Naive thymus-derived CD4-positive, alpha-beta T cell (primary cell): ENCODE results near the gene SIX3. TPM values are rescaled to one million over a fixed set of nuclear protein-coding genes. Genes with fewer than 3 reads are reported as not detected.

Source experiments
- ATAC-seq: fragments of 150-1000 bp; cut with Tn5 transposase; 2 replicates; pipeline ENCODE4 v1.10.0; 2021; ENCODE audit warnings: mild to moderate bottlenecking, moderate library complexity
- CTCF ChIA-PET: fragments of 350-600 bp; sonication (Branson Sonifier 250); formaldehyde crosslinking; loops from one replicate; lab custom pipeline; 2021; ENCODE audit warnings: antibody characterized with exemption; lab: Charles Lee
- POLR2A ChIA-PET: fragments of 350-600 bp; sonication (Branson Sonifier 250); formaldehyde crosslinking; loops from one replicate; lab custom pipeline; 2021; ENCODE audit warnings: antibody characterized with exemption, inconsistent platforms; lab: Charles Lee
- DNase-seq, 9 donors: peaks; one replicate each; pipeline versions ENCODE4 v3.0.0 to v3.0.0-alpha.2; 2020 to 2022; ENCODE audit warnings: mixed read lengths in 1 of 9
- H3K27ac ChIP-seq: one replicate; pipeline ENCODE4 v1.7.0; 2013; ENCODE audit warnings: mild to moderate bottlenecking, low read depth, low read length, moderate library complexity
- H3K27me3 ChIP-seq, 2 donors: one replicate each; pipeline ENCODE4 v1.7.0; 2013; ENCODE audit warnings: low read length in 2 of 2, mild to moderate bottlenecking in 2 of 2, moderate library complexity in 2 of 2; ENCODE audit not compliant: control insufficient read depth in 2 of 2, insufficient read depth in 2 of 2
- H3K36me3 ChIP-seq, 3 experiments: 1 replicate in 2 of 3; 2 replicates in 1 of 3; pipeline ENCODE4 v1.7.0; 2013; ENCODE audit warnings: low read length in 3 of 3, mild to moderate bottlenecking in 3 of 3, moderate library complexity in 1 of 3; ENCODE audit not compliant: insufficient read depth in 3 of 3, control insufficient read depth in 2 of 3
- H3K4me1 ChIP-seq, 2 donors: one replicate each; pipeline ENCODE4 v1.7.0; 2013; ENCODE audit warnings: low read length in 2 of 2, mild to moderate bottlenecking in 2 of 2, moderate library complexity in 1 of 2; ENCODE audit not compliant: control insufficient read depth in 2 of 2, insufficient read depth in 2 of 2
- H3K4me3 ChIP-seq: 2 replicates; pipeline ENCODE4 v1.7.0; 2013; ENCODE audit warnings: mild to moderate bottlenecking, low read length
- H3K9me3 ChIP-seq, 3 experiments: 1 replicate in 2 of 3; 2 replicates in 1 of 3; pipeline ENCODE4 v1.7.0; 2013; ENCODE audit warnings: low read length in 3 of 3; ENCODE audit not compliant: control insufficient read depth in 2 of 3
- H3K27ac Mint-ChIP-seq, 9 donors: one replicate each; pipeline ENCODE4 v1.8.0; 2020 to 2022; ENCODE audit warnings: mixed read lengths in 9 of 9, mild to moderate bottlenecking in 8 of 9, moderate library complexity in 5 of 9, inconsistent platforms in 2 of 9
- H3K27me3 Mint-ChIP-seq, 5 donors: one replicate each; pipeline ENCODE4 v1.8.0; 2021 to 2022; ENCODE audit warnings: mixed read lengths in 5 of 5, mild to moderate bottlenecking in 1 of 5
- H3K36me3 Mint-ChIP-seq, 5 donors: one replicate each; pipeline ENCODE4 v1.8.0; 2020 to 2022; ENCODE audit warnings: mixed read lengths in 5 of 5, mild to moderate bottlenecking in 3 of 5, inconsistent platforms in 1 of 5
- H3K4me1 Mint-ChIP-seq, 7 donors: one replicate each; pipeline ENCODE4 v1.8.0; 2020 to 2022; ENCODE audit warnings: mixed read lengths in 7 of 7, mild to moderate bottlenecking in 3 of 7, inconsistent platforms in 1 of 7
- H3K4me3 Mint-ChIP-seq, 10 donors: one replicate each; pipeline ENCODE4 v1.8.0; 2020 to 2022; ENCODE audit warnings: mild to moderate bottlenecking in 10 of 10, mixed read lengths in 10 of 10, moderate library complexity in 6 of 10, inconsistent platforms in 2 of 10
- H3K9me3 Mint-ChIP-seq, 11 donors: one replicate each; pipeline ENCODE4 v1.8.0; 2020 to 2022; ENCODE audit warnings: mixed read lengths in 11 of 11, mild to moderate bottlenecking in 4 of 11, inconsistent platforms in 1 of 11, moderate library complexity in 1 of 11
- intact Hi-C, 2 donors: fragments of 100-400 bp; cut with micrococcal nuclease; formaldehyde crosslinking; loops; one replicate each; pipeline ENCODE4 v1.15.1; 2023
- polyA plus RNA-seq, 2 donors: library from polyadenylated mRNA; unstranded; fragments of 300-500 nt; fragmentation: Illumina TruSeq; gene quantifications; one replicate each; pipeline ENCODE4 v1.2.3, GENCODE V29; 2021
- total RNA-seq, 6 experiments: library from RNA in 5 of 6; stranded (reverse) in 5 of 6; gene quantifications; 1 replicate in 5 of 6; 2 replicates in 1 of 6; pipeline ENCODE4 v1.2.3 and lab custom pipeline; 2021 to 2026

SIX3 gene
- total and polyA plus RNA-seq, 7 experiments from 2014 or later, result not detected

GRCh38 chr2:44951124-44951523, 9.6 kb downstream of the SIX3 start:
- Mint-ChIP-seq H3K27ac (no peak overlapping the region), H3K4me3 (peak overlapping the region in 4 of 10 donors; percentile 5 to 72 (median 40)), H3K27me3 (peaks cover 74 to 91% (median 81%) of the 10 kb centered on the region in 5 donors), H3K4me1 (peaks cover 13 to 42% (median 26%) of the 10 kb centered on the region in 7 donors), H3K9me3 (peaks cover 0 to 2% (median 0%) of the 10 kb centered on the region in 11 donors), H3K36me3 (no peaks in the 10 kb centered on the region)
- Histone ChIP-seq H3K9me3 (no peaks in the 10 kb centered on the region), H3K4me3 (no peak overlapping the region), H3K4me1 (peaks cover 0 to 10% of the 10 kb centered on the region in 2 donors), H3K27me3 (peaks cover 0 to 3% of the 10 kb centered on the region in 2 donors), H3K27ac (no peak overlapping the region), H3K36me3 (no peaks in the 10 kb centered on the region)
- ATAC-seq, result no peak
- CTCF ChIA-PET, result interaction anchor here (0.7 kb wide), 1 partner anchor 1083 kb away, joined by 3 read pairs; no protein-coding TSS in a partner anchor
- no peak for DNase-seq
- intact Hi-C loops, result no loop called here
- POLR2A ChIA-PET, result no interaction called here

DNA sequence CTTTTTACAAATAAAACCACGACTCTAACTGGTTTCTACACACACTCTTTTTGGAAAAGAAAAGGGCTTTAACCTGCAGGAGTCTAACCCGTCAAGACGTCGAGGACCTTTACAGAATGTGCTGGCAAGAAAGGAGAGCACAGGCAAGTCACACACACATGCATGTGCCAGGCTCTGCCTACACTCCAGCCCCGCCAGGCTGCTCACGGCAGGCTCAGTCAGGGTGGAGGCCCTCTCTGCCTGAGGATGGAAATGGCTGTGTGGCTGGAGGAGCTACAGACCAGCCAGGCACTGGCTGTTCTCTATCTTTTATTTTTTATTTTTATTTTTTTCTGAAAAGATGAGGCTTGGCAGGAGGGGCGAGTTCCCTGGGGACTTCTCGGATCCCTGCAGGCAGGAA, 10.2 kb downstream of the SIX3 start:
- intact Hi-C loops, result no loop called here
- H3K27me3 Mint-ChIP-seq, result peaks cover 77 to 91% (median 83%) of the 10 kb centered on the region in 5 donors
- no peaks in the 10 kb centered on the region for H3K27me3 ChIP-seq
- ATAC-seq, result no peak
- no peaks in the 10 kb centered on the region for H3K36me3 ChIP-seq
- no peak overlapping the region for H3K27ac ChIP-seq
- ChIA-PET POLR2A (no interaction called here), CTCF (no interaction called here)
- no peak for DNase-seq
- no peak overlapping the region for H3K4me3 ChIP-seq
- H3K9me3 ChIP-seq, result no peaks in the 10 kb centered on the region
- no peaks in the 10 kb centered on the region for H3K36me3 Mint-ChIP-seq
- H3K27ac Mint-ChIP-seq, result no peak overlapping the region
- H3K4me1 Mint-ChIP-seq, result peaks cover 13 to 42% (median 26%) of the 10 kb centered on the region in 7 donors
- peaks cover 0 to 10% of the 10 kb centered on the region in 2 donors for H3K4me1 ChIP-seq
- peak overlapping the region in 8 of 10 donors; percentile 5 to 72 (median 24) for H3K4me3 Mint-ChIP-seq
- peaks cover 0 to 2% (median 0%) of the 10 kb centered on the region in 11 donors for H3K9me3 Mint-ChIP-seq

GRCh38 chr2:44952143-44952805, 10.8 kb downstream of the SIX3 start:
- Histone ChIP-seq H3K4me1 (peaks cover 0 to 10% of the 10 kb centered on the region in 2 donors), H3K4me3 (no peak overlapping the region), H3K9me3 (no peaks in the 10 kb centered on the region), H3K27ac (no peak overlapping the region), H3K27me3 (no peaks in the 10 kb centered on the region), H3K36me3 (no peaks in the 10 kb centered on the region)
- no peak for ATAC-seq
- intact Hi-C loops, result no loop called here
- peaks cover 78 to 90% (median 81%) of the 10 kb centered on the region in 5 donors for H3K27me3 Mint-ChIP-seq
- peaks cover 13 to 42% (median 26%) of the 10 kb centered on the region in 7 donors for H3K4me1 Mint-ChIP-seq
- DNase-seq, result peak in 1 of 9 donors; percentile 55
- peak overlapping the region in 9 of 10 donors; percentile 16 to 72 (median 42) for H3K4me3 Mint-ChIP-seq
- H3K36me3 Mint-ChIP-seq, result no peaks in the 10 kb centered on the region
- H3K27ac Mint-ChIP-seq, result no peak overlapping the region
- ChIA-PET CTCF (no interaction called here), POLR2A (no interaction called here)
- H3K9me3 Mint-ChIP-seq, result peaks cover 0 to 2% (median 0%) of the 10 kb centered on the region in 11 donors

DNA sequence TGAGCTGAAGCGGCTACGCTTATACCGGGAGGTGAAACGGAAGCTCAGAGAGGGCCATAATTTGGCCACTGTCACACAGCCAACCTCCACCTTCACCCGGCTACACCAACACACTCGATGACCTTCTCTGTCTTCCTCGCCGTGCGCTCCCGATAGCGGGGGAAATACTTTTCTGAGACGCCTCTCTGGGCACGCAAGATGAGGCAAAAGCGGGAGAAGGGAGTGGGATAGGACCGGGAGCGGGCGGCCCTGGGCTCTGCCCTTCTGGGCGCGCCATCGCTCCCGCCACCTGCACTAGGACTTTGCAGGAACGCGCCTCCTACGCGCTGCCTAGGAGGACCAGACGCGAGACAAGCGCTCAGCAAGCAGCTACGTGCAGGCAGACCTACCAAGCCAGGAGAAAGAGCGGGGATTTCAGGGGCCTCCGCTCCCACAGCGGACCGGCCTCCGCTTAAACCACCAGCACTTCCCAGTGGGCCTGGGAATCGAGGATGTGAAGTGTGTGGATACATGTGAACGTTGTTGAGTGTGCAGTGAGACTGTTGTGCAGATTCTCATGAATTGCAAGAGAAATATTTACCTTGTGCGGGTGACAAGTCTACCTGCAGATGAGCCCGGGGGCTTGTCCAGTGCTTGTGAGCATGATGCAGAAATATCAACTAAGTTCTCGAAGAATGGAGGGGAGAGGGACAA, 11.4 kb downstream of the SIX3 start:
- intact Hi-C loops, result no loop called here
- POLR2A ChIA-PET, result no interaction called here

GRCh38 chr2:44953499-44953883, 12.0 kb downstream of the SIX3 start:
- H3K27me3 ChIP-seq, result no peaks in the 10 kb centered on the region
- H3K4me1 ChIP-seq, result peaks cover 0 to 10% of the 10 kb centered on the region in 2 donors
- H3K9me3 ChIP-seq, result no peaks in the 10 kb centered on the region
- Mint-ChIP-seq H3K9me3 (peaks cover 0 to 2% (median 0%) of the 10 kb centered on the region in 11 donors), H3K27ac (no peak overlapping the region), H3K36me3 (no peaks in the 10 kb centered on the region), H3K27me3 (peaks cover 66 to 86% (median 77%) of the 10 kb centered on the region in 5 donors), H3K4me1 (peaks cover 13 to 42% (median 26%) of the 10 kb centered on the region in 7 donors), H3K4me3 (peak overlapping the region in 3 of 10 donors; percentile 0 to 72 (median 71))
- ChIA-PET POLR2A (no interaction called here), CTCF (interaction anchor here (0.9 kb wide), 1 partner anchor 909 kb away, joined by 5 read pairs; no protein-coding TSS in a partner anchor)
- intact Hi-C loops, result no loop called here
- no peak overlapping the region for H3K27ac ChIP-seq
- no peak for DNase-seq
- no peak overlapping the region for H3K4me3 ChIP-seq
- no peak for ATAC-seq
- no peaks in the 10 kb centered on the region for H3K36me3 ChIP-seq

More for the DNA sequence above, 11.4 kb downstream of the SIX3 start:
- CTCF ChIA-PET, result no interaction called here
- Mint-ChIP-seq H3K9me3 (peaks cover 0 to 2% (median 0%) of the 10 kb centered on the region in 11 donors), H3K4me3 (peak overlapping the region in 8 of 10 donors; percentile 25 to 72 (median 53)), H3K36me3 (no peaks in the 10 kb centered on the region), H3K27me3 (peaks cover 71 to 87% (median 77%) of the 10 kb centered on the region in 5 donors), H3K27ac (no peak overlapping the region), H3K4me1 (peaks cover 13 to 42% (median 26%) of the 10 kb centered on the region in 7 donors)
- Histone ChIP-seq H3K4me3 (no peak overlapping the region), H3K27ac (no peak overlapping the region), H3K27me3 (no peaks in the 10 kb centered on the region), H3K4me1 (peaks cover 0 to 10% of the 10 kb centered on the region in 2 donors), H3K9me3 (no peaks in the 10 kb centered on the region), H3K36me3 (no peaks in the 10 kb centered on the region)
- DNase-seq (no peak), ATAC-seq (no peak)

DNA sequence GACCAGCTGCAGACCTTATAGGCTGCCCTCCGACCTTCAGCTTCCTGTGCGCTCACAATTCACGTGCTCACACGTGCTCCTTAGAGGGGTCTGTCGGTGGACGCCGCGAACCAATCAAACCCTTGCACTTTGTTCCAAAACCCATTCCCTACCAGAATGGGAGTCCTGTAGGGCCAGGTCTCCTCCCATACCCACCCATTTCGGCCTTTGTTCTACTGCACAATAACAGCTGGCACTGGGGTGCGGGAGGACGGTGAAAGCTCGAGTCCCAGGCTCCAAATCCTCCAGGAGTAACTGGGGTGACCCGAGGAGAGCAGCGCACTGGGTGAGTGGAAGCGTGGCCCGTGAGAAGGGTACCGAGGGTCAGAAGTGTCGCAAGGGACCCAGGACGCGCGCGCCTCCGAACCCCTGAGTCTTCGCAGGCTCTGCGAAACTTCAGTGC, 13.0 kb downstream of the SIX3 start:
- Mint-ChIP-seq H3K4me1 (peaks cover 13 to 39% (median 26%) of the 10 kb centered on the region in 7 donors), H3K36me3 (no peaks in the 10 kb centered on the region), H3K4me3 (peak overlapping the region in 3 of 10 donors; percentile 40 to 72 (median 71)), H3K27ac (no peak overlapping the region), H3K9me3 (peaks cover 0 to 2% (median 0%) of the 10 kb centered on the region in 11 donors), H3K27me3 (peaks cover 59 to 81% (median 74%) of the 10 kb centered on the region in 5 donors)
- ChIA-PET POLR2A (no interaction called here), CTCF (interaction anchor here (0.7 to 3.2 kb wide), 4 partner anchors 475 to 910 kb away, joined by 3 to 16 read pairs (median 6); no protein-coding TSS in a partner anchor)
- Histone ChIP-seq H3K4me1 (peaks cover 0 to 10% of the 10 kb centered on the region in 2 donors), H3K36me3 (no peaks in the 10 kb centered on the region), H3K27ac (no peak overlapping the region), H3K27me3 (no peaks in the 10 kb centered on the region), H3K4me3 (no peak overlapping the region), H3K9me3 (no peaks in the 10 kb centered on the region)
- DNase-seq (no peak), ATAC-seq (no peak)
- intact Hi-C loops, result loop anchor here in 1 of 2 donors (2.0 kb wide), 2 partner anchors 14 to 394 kb away; partner anchors contain the start of gene SIX3
